H9 (cell line): Measurements from ENCODE around the gene CNTD1. TPM values are rescaled to one million over a fixed set of nuclear protein-coding genes. Genes with fewer than 3 reads are reported as not detected.

ENCODE experiments used
- DNase-seq: peaks from one replicate; pipeline ENCODE4 v3.0.0-alpha.2; 2017
- H2AFZ ChIP-seq: one replicate; pipeline ENCODE4 v1.6.1; 2013; ENCODE audit warnings: mild to moderate bottlenecking, low read length, control low read depth, moderate library complexity
- H2AK5ac ChIP-seq: 2 replicates; pipeline ENCODE4 v1.6.1; 2013; ENCODE audit warnings: low read length, control low read depth, mixed read lengths; ENCODE audit not compliant: insufficient read length
- H2BK120ac ChIP-seq: one replicate; pipeline ENCODE4 v1.6.1; 2013; ENCODE audit warnings: low read depth, mild to moderate bottlenecking, low read length, control low read depth, inconsistent platforms; ENCODE audit not compliant: poor library complexity, severe bottlenecking
- H2BK12ac ChIP-seq: 2 replicates; pipeline ENCODE4 v1.6.1; 2013; ENCODE audit warnings: low read length, control low read depth, mixed read lengths, low read depth; ENCODE audit not compliant: insufficient read length
- H2BK15ac ChIP-seq: 2 replicates; pipeline ENCODE4 v1.6.1; 2013; ENCODE audit warnings: low read depth, low read length, control low read depth
- H2BK20ac ChIP-seq: one replicate; pipeline ENCODE4 v1.6.1; 2013; ENCODE audit warnings: low read depth, mild to moderate bottlenecking, low read length, control low read depth, inconsistent platforms; ENCODE audit not compliant: poor library complexity, severe bottlenecking
- H2BK5ac ChIP-seq: 2 replicates; pipeline ENCODE4 v1.6.1; 2013; ENCODE audit warnings: low read length, control low read depth, mixed read lengths; ENCODE audit not compliant: insufficient read length
- H3K14ac ChIP-seq: 2 replicates; pipeline ENCODE4 v1.6.1; 2013; ENCODE audit warnings: low read length, control low read depth; ENCODE audit not compliant: insufficient read depth
- H3K18ac ChIP-seq: 2 replicates; pipeline ENCODE4 v1.6.1; 2013; ENCODE audit warnings: low read depth, mild to moderate bottlenecking, mixed read lengths, low read length, control low read depth; ENCODE audit not compliant: insufficient read length
- H3K23ac ChIP-seq: 2 replicates; pipeline ENCODE4 v1.6.1; 2013; ENCODE audit warnings: low read length, control low read depth, mixed read lengths, low read depth; ENCODE audit not compliant: insufficient read length
- H3K23me2 ChIP-seq: 2 replicates; pipeline ENCODE4 v1.6.1; 2013; ENCODE audit warnings: low read depth, mild to moderate bottlenecking, mixed read lengths, low read length, control low read depth; ENCODE audit not compliant: insufficient read length, poor library complexity, severe bottlenecking
- H3K27ac ChIP-seq: 2 replicates; pipeline ENCODE4 v1.5.1; 2013; ENCODE audit warnings: low read length, control low read depth, mixed read lengths, low read depth; ENCODE audit not compliant: insufficient read length
- H3K27me3 ChIP-seq: 2 replicates; pipeline ENCODE4 v1.6.1; 2013; ENCODE audit warnings: low read length, control low read depth, inconsistent platforms; ENCODE audit not compliant: insufficient read depth
- H3K4ac ChIP-seq: 2 replicates; pipeline ENCODE4 v1.6.1; 2013; ENCODE audit warnings: low read depth, mild to moderate bottlenecking, control low read depth, inconsistent platforms, low read length, moderate library complexity
- H3K4me1 ChIP-seq: 2 replicates; pipeline ENCODE4 v1.6.1; 2013; ENCODE audit warnings: low read length, control low read depth, inconsistent platforms; ENCODE audit not compliant: insufficient read depth
- H3K4me2 ChIP-seq: 2 replicates; pipeline ENCODE4 v1.6.1; 2013; ENCODE audit warnings: low read length, control low read depth, mixed read lengths; ENCODE audit not compliant: insufficient read length, insufficient read depth
- H3K56ac ChIP-seq: 2 replicates; pipeline ENCODE4 v1.6.1; 2013; ENCODE audit warnings: low read depth, mild to moderate bottlenecking, mixed read lengths, low read length, control low read depth; ENCODE audit not compliant: insufficient read length
- H3K79me1 ChIP-seq: 2 replicates; pipeline ENCODE4 v1.6.1; 2013; ENCODE audit warnings: low read depth, mild to moderate bottlenecking, moderate library complexity, low read length, control low read depth, inconsistent platforms; ENCODE audit not compliant: insufficient read depth, poor library complexity, severe bottlenecking
- H3K79me2 ChIP-seq: 2 replicates; pipeline ENCODE4 v1.6.1; 2013; ENCODE audit warnings: low read length, control low read depth, inconsistent platforms; ENCODE audit not compliant: insufficient read depth
- H3K9ac ChIP-seq: 2 replicates; pipeline ENCODE4 v1.6.1; 2013; ENCODE audit warnings: low read length, control low read depth, mixed read lengths; ENCODE audit not compliant: insufficient read length; ENCODE audit errors: extremely low read depth
- H3K9me3 ChIP-seq: one replicate; pipeline ENCODE4 v1.6.1; 2013; ENCODE audit warnings: low read depth, low read length, inconsistent platforms; ENCODE audit not compliant: control insufficient read depth
- H3T11ph ChIP-seq: one replicate; pipeline ENCODE4 v1.6.1; 2013; ENCODE audit warnings: mild to moderate bottlenecking, low read length, control low read depth, inconsistent platforms
- H4K20me1 ChIP-seq: one replicate; pipeline ENCODE4 v1.6.1; 2013; ENCODE audit not compliant: control insufficient read depth, insufficient read length, insufficient read depth
- H4K5ac ChIP-seq: 2 replicates; pipeline ENCODE4 v1.6.1; 2013; ENCODE audit warnings: low read depth, mild to moderate bottlenecking, mixed read lengths, low read length, control low read depth; ENCODE audit not compliant: insufficient read length
- H4K8ac ChIP-seq: replicated peaks from 2 replicates; pipeline ENCODE4 v1.6.1; 2013; ENCODE audit warnings: low read length, control low read depth, mixed read lengths, low read depth; ENCODE audit not compliant: insufficient read length
- H4K91ac ChIP-seq: 2 replicates; pipeline ENCODE4 v1.6.1; 2013; ENCODE audit warnings: low read depth, mild to moderate bottlenecking, moderate library complexity, mixed read lengths, low read length, control low read depth; ENCODE audit not compliant: insufficient read length
- H3K27ac Mint-ChIP-seq, 3 experiments: 2 replicates in 2 of 3; 3 replicates in 1 of 3; pipeline ENCODE4 v1.8.0; 2020 to 2021; ENCODE audit warnings: mixed read lengths in 3 of 3, mild to moderate bottlenecking in 1 of 3, moderate library complexity in 1 of 3
- H3K27me3 Mint-ChIP-seq: 2 replicates; pipeline ENCODE4 v1.8.0; 2021; ENCODE audit warnings: low read depth, mild to moderate bottlenecking, moderate library complexity, mixed read lengths
- H3K36me3 Mint-ChIP-seq, 3 experiments: 2 replicates in 2 of 3; 3 replicates in 1 of 3; pipeline ENCODE4 v1.8.0; 2020 to 2021; ENCODE audit warnings: low read depth in 3 of 3, mixed read lengths in 3 of 3; ENCODE audit not compliant: insufficient read depth in 1 of 3
- H3K4me1 Mint-ChIP-seq, 2 experiments: 2 replicates each; pipeline ENCODE4 v1.8.0; 2020; ENCODE audit warnings: mixed read lengths in 2 of 2
- H3K4me3 Mint-ChIP-seq, 2 experiments: 2 replicates in 1 of 2; 3 replicates in 1 of 2; pipeline ENCODE4 v1.8.0; 2020 to 2021; ENCODE audit warnings: mild to moderate bottlenecking in 2 of 2, mixed read lengths in 2 of 2, moderate library complexity in 1 of 2
- H3K9me3 Mint-ChIP-seq, 2 experiments: 2 replicates in 1 of 2; 3 replicates in 1 of 2; pipeline ENCODE4 v1.8.0; 2020; ENCODE audit warnings: mild to moderate bottlenecking in 2 of 2, mixed read lengths in 2 of 2, moderate library complexity in 1 of 2
- WGBS: extraction: QIAGEN DNeasy Blood & Tissue Kit; methylation state at CpG from one replicate; pipeline ENCODE4 v1.1.7; 2013; ENCODE audit warnings: missing lambda C conversion rate, low lambda C conversion rate, mixed read lengths; ENCODE audit not compliant: insufficient read length; ENCODE audit errors: extremely low coverage; 5-methylcytosine and 5-hydroxymethylcytosine counted together
- total RNA-seq: library from RNA; stranded (reverse); gene quantifications from 2 replicates; pipeline ENCODE4 v1.2.1, GENCODE V29; 2021
- TF ChIP-seq, protein P1 (sequence below): fragments of 200-600 bp; sonication (generic); conservative IDR thresholded peaks from 3 replicates; pipeline ENCODE4 v1.8.0; 2021; ENCODE audit warnings: antibody characterized with exemption, mild to moderate bottlenecking

Gene CNTD1
- total RNA-seq, 1 experiment from 2014 or later, result not detected

DNA sequence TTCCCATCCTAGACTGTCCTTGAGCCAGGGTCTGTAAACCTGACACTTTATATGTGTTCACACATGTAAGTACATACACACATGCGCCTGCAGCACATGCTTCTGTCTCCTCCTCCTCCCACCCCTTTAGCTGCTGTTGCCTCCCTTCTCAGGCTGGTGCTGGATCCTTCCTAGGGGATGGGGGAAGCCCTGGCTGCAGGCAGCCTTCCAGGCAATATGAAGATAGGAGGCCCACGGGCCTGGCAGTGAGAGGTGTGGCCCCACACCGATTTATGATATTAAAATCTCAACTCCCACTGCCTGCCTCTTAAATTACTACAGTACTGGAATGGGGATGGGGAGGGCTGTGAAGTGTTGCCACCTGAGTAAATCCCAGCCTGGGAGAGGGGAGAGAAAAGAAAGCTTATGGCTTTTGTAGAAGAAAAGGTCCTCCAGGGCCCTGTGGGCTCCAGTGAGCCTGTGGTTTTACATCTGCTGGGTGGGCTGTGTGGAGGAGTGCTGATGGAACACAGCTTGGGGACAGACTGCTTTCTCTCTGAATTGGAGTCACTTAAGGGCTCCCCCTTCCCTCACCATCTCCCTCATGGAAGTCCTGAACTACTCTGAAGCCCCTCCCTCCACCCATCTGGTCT lies 19.2 kb upstream of the CNTD1 start:
- H3K4me1 ChIP-seq, result no peaks in the 10 kb centered on the region
- H3K4me3 Mint-ChIP-seq, result peak overlapping the region; percentile 60 to 80
- H3K9me3 ChIP-seq, result no peaks in the 10 kb centered on the region
- no peak overlapping the region for H2BK12ac ChIP-seq
- H3K23me2 ChIP-seq, result peaks cover 8% of the 10 kb centered on the region
- DNase-seq, result no peak
- H3K18ac ChIP-seq, result no peak overlapping the region
- no peak overlapping the region for H2AK5ac ChIP-seq
- TF ChIP-seq, protein P1, sequence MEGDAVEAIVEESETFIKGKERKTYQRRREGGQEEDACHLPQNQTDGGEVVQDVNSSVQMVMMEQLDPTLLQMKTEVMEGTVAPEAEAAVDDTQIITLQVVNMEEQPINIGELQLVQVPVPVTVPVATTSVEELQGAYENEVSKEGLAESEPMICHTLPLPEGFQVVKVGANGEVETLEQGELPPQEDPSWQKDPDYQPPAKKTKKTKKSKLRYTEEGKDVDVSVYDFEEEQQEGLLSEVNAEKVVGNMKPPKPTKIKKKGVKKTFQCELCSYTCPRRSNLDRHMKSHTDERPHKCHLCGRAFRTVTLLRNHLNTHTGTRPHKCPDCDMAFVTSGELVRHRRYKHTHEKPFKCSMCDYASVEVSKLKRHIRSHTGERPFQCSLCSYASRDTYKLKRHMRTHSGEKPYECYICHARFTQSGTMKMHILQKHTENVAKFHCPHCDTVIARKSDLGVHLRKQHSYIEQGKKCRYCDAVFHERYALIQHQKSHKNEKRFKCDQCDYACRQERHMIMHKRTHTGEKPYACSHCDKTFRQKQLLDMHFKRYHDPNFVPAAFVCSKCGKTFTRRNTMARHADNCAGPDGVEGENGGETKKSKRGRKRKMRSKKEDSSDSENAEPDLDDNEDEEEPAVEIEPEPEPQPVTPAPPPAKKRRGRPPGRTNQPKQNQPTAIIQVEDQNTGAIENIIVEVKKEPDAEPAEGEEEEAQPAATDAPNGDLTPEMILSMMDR, result no peak
- H3K79me1 ChIP-seq, result no peaks in the 10 kb centered on the region
- no peak overlapping the region for H4K8ac ChIP-seq
- no peaks in the 10 kb centered on the region for H3K9me3 Mint-ChIP-seq
- no peak overlapping the region for H2BK120ac ChIP-seq
- H3K27ac Mint-ChIP-seq, result peak overlapping the region in 1 of 3 experiments; percentile 28; a peak in 3 of 7 replicates
- H3K14ac ChIP-seq, result no peak overlapping the region
- H4K20me1 ChIP-seq, result no peaks in the 10 kb centered on the region
- H3K56ac ChIP-seq, result no peak overlapping the region
- H2AFZ ChIP-seq, result no peak overlapping the region
- H3K4ac ChIP-seq, result no peak overlapping the region
- no CpG with 5 or more reads among the region's 3 CpGs for WGBS
- H3T11ph ChIP-seq, result no peak overlapping the region
- peak overlapping the region; percentile 47 for H3K4me2 ChIP-seq
- peaks cover 28% of the 10 kb centered on the region for H3K27me3 Mint-ChIP-seq
- no peak overlapping the region for H3K27ac ChIP-seq
- H4K91ac ChIP-seq, result no peak overlapping the region
- H3K36me3 Mint-ChIP-seq, result peaks cover 4 to 44% (median 41%) of the 10 kb centered on the region in 3 experiments
- peaks cover 10% of the 10 kb centered on the region; the same call in 1 of the 2 replicates for H3K27me3 ChIP-seq
- no peak overlapping the region for H4K5ac ChIP-seq
- H2BK15ac ChIP-seq, result no peak overlapping the region
- H3K23ac ChIP-seq, result no peak overlapping the region
- H2BK5ac ChIP-seq, result no peak overlapping the region
- H3K9ac ChIP-seq, result no peak overlapping the region
- H3K79me2 ChIP-seq, result no peaks in the 10 kb centered on the region
- peaks cover 21 to 22% of the 10 kb centered on the region in 2 experiments for H3K4me1 Mint-ChIP-seq
- no peak overlapping the region for H2BK20ac ChIP-seq
